Muscle layer of duodenum (tissue), 2 donors: ENCODE results near the gene ENDOV.
"Not testable (repeated sequence)": the region's sequence is repeated elsewhere in the genome, so short reads cannot be mapped to it uniquely, and the experiment has no call there.

Experiments used
- H3K27ac ChIP-seq: one replicate; pipeline ENCODE4 v1.7.0; 2013; ENCODE audit warnings: mild to moderate bottlenecking, low read length
- H3K27me3 ChIP-seq: one replicate; pipeline ENCODE4 v1.7.0; 2013; ENCODE audit warnings: low read depth, mild to moderate bottlenecking, control low read depth, low read length
- H3K36me3 ChIP-seq, 2 donors: one replicate each; pipeline ENCODE4 v1.7.0; 2013; ENCODE audit warnings: low read length in 2 of 2, control low read depth in 1 of 2, mild to moderate bottlenecking in 1 of 2; ENCODE audit not compliant: insufficient read depth in 2 of 2, control insufficient read depth in 1 of 2
- H3K4me1 ChIP-seq, 2 donors: one replicate each; pipeline ENCODE4 v1.7.0; 2013; ENCODE audit warnings: low read length in 2 of 2, mild to moderate bottlenecking in 2 of 2, control low read depth in 1 of 2, moderate library complexity in 1 of 2; ENCODE audit not compliant: insufficient read depth in 2 of 2, control insufficient read depth in 1 of 2
- H3K4me3 ChIP-seq, 2 donors: one replicate each; pipeline ENCODE4 v1.7.0; 2013; ENCODE audit warnings: low read length in 2 of 2, low read depth in 1 of 2, mild to moderate bottlenecking in 1 of 2
- H3K9me3 ChIP-seq, 2 donors: one replicate each; pipeline ENCODE4 v1.7.0; 2013; ENCODE audit warnings: low read length in 2 of 2, control low read depth in 1 of 2, mild to moderate bottlenecking in 1 of 2; ENCODE audit not compliant: control insufficient read depth in 1 of 2
- donor health status: healthy.

The ENDOV gene

DNA sequence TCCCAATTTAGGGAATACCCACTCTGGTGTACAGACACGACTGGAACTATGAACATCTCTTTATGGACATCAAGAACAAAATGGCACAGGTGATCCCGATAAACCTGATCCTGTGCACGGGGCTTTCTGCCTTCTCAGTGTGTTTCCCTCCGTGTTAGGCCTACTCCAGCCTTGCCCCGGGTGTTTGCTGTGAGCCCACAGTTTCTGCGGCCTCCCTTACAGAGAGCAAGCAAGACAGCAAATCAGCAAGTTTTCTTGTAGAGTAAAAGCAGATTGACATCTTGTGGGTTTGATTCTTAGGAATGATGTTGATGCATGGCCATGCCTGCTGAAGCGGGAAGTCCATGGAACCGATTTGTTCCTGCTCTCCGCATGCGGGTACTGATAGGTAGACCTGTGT is 26.4 kb upstream of the ENDOV start:
- Histone ChIP-seq H3K27me3 (no peaks in the 10 kb centered on the region), H3K4me1 (no peaks in the 10 kb centered on the region), H3K27ac (no peak overlapping the region), H3K4me3 (no peak overlapping the region), H3K36me3 (peaks cover 78 to 94% of the 10 kb centered on the region in 2 donors), H3K9me3 (no peaks in the 10 kb centered on the region)

DNA sequence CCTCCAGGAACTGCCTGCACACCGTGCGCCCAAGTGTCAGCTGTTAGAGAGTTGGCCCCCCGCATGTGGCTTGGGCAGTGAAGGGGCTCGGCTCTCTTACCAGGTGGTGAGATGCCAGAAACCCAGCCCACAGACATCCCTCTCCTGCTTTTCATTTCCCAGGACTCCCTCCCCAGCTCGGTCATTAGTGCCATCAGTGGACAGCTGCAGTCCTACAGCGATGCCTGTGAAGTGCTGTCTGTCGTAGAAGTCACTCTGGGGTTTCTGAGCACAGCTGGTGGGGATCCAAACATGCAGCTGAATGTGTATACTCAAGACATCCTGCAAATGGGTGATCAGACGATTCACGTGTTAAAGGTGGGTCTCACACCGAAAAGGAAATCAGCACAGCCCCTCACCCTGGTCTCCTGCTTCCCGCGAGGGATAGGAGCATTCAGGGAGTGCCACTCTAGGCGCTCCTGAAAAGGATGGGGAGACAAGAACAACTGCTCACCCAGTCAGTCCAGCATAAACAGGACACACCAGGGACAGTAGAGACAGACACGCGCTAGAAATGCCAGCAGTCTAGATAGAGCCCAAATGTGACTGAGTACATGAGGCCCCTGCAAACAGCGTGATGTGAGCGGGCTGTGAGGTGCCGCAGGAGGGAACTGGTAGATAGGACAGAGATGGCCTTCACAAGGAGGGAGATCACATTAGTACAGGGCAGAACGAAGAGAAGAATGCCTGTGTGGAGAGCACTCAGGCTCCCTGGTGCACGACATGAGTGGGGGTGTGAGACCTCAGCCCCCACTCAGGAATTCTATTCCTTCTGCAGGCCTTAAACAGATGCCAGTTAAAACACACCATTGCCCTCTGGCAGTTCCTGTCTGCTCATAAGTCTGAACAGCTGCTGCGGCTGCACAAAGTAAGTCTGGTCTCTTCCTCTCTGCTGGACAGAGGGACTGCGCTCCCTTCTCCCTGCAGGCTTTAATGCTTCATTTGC is 25.7 kb upstream of the ENDOV start:
- H3K4me1 ChIP-seq = no peaks in the 10 kb centered on the region
- H3K9me3 ChIP-seq = no peaks in the 10 kb centered on the region
- no peak overlapping the region for H3K27ac ChIP-seq
- no peak overlapping the region for H3K4me3 ChIP-seq
- peaks cover 78 to 94% of the 10 kb centered on the region in 2 donors for H3K36me3 ChIP-seq
- no peaks in the 10 kb centered on the region for H3K27me3 ChIP-seq

DNA sequence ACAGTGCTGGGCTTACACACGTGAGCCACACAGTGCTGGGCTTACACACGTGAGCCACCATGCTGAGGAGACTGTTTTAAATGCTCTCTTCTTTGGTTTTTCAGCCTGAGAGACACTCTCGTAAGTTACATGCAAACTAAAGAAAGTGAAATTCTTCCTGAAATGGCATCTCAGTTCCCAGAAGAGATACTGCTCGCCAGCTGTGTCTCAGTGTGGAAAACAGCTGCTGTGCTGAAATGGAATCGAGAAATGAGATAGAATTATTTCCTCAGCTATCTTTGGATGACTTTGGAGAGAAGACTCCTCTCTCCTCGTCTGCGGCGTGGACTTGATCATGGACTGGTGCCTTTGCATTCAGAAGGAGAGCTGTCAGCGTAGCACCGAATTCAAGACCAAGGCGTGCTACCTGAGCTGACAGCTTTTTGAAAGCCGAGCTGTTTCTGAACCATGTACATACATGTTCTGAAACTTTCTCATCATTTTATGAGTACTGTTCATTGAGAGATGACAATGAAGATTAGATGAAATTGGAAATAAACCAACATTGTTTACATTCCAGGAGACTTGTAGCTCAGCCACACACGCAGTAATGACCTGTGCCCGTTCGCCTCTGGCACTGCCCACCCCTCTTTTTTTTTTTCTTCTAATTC is 21.6 kb upstream of the ENDOV start:
- Histone ChIP-seq H3K4me1 (peaks cover 0 to 11% of the 10 kb centered on the region in 2 donors), H3K27me3 (no peaks in the 10 kb centered on the region), H3K27ac (peak overlapping the region; percentile 23), H3K36me3 (peaks cover 54 to 66% of the 10 kb centered on the region in 2 donors), H3K4me3 (no peak overlapping the region), H3K9me3 (no peaks in the 10 kb centered on the region)

DNA sequence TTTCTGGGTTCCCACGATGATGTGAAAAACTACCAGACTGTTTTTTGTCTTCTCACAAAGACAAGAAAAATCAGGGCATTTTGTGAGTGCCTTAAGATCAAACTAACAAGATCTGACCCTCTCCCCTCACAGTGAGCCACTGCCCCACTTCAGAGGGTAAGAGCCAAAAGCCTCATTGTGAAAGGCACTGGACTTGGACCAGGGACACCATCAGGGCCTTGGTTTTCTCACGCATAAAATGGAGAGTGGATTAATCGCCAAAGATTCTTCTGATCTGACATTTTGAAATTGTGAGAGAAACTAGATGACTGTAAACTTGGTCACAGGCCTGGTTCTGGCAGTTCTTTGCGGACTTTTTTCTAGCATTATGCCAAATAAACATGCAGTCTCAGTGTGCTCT is 21.0 kb upstream of the ENDOV start:
- Histone ChIP-seq H3K9me3 (no peaks in the 10 kb centered on the region), H3K27ac (peak overlapping the region; percentile 23), H3K36me3 (peaks cover 48 to 60% of the 10 kb centered on the region in 2 donors), H3K27me3 (no peaks in the 10 kb centered on the region), H3K4me1 (peaks cover 0 to 11% of the 10 kb centered on the region in 2 donors), H3K4me3 (no peak overlapping the region)

DNA sequence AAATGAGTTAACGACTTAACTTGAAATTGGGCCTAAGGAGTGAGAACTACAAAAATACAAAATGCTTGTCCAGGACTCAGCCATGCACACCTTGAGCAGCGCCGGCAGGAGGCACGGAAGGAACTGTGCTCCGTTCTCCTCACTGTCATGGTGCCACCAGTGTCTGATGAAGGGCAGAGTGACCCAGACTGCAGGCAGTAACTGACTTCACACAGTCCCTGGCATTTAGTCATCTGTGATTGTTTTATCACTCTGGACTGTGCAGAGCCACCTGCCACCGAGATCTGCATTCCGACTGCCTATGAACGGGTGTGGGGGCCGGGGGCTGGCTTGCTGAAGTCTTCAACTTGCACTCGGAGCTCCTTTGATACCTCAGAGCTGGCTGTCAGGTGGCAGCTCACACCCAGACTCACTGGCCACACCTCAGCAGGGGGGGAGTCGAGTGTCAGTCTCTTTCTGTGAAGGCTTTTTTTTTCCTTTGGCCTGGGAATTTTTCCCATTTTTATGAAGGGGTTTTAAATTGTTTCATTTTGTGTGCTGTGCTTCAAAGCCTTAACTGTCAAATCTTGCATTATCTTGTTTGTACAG is 20.2 kb upstream of the ENDOV start:
- no peaks in the 10 kb centered on the region for H3K27me3 ChIP-seq
- no peak overlapping the region for H3K4me3 ChIP-seq
- H3K36me3 ChIP-seq = peaks cover 41 to 53% of the 10 kb centered on the region in 2 donors
- no peaks in the 10 kb centered on the region for H3K9me3 ChIP-seq
- no peak overlapping the region for H3K27ac ChIP-seq
- H3K4me1 ChIP-seq = peaks cover 0 to 11% of the 10 kb centered on the region in 2 donors

DNA sequence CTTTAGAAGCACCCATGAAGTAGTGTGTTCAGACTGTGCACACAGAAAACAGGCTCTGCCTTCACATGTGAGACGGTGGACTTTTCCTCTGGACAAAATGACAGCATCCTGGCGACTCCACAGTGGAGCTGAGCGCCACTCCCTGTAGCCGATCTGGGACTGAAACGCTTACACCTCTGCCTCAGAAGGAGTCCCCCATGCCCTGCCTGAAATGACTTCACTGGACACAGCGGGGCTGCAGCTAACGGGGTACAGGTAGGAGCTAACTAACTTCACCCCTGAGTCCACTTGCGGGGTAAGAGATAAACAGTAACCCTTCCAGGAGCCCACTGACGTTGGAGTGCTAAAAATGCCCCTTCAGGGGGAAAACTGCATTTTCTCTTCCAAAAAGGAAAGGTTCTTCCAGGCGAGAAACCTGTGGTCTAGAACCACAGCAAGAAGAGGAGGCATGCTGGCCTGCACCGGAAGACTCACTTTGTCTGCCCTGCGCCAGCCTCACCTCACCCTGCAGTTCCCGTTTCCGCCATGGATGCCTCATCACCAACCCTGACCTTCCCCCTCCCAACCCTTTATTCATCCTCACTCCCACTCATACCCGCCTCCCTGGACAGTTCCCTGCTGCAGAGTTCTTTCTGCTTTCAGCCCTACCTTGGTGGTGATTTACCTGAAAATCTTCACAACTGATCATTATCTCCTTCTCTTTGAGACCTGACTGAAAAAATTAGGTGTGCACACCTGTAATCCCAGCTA is 19.4 kb upstream of the ENDOV start:
- Histone ChIP-seq H3K4me1 (peaks cover 0 to 11% of the 10 kb centered on the region in 2 donors), H3K27me3 (no peaks in the 10 kb centered on the region), H3K9me3 (no peaks in the 10 kb centered on the region), H3K36me3 (peaks cover 33 to 44% of the 10 kb centered on the region in 2 donors), H3K4me3 (no peak overlapping the region), H3K27ac (no peak overlapping the region)

DNA sequence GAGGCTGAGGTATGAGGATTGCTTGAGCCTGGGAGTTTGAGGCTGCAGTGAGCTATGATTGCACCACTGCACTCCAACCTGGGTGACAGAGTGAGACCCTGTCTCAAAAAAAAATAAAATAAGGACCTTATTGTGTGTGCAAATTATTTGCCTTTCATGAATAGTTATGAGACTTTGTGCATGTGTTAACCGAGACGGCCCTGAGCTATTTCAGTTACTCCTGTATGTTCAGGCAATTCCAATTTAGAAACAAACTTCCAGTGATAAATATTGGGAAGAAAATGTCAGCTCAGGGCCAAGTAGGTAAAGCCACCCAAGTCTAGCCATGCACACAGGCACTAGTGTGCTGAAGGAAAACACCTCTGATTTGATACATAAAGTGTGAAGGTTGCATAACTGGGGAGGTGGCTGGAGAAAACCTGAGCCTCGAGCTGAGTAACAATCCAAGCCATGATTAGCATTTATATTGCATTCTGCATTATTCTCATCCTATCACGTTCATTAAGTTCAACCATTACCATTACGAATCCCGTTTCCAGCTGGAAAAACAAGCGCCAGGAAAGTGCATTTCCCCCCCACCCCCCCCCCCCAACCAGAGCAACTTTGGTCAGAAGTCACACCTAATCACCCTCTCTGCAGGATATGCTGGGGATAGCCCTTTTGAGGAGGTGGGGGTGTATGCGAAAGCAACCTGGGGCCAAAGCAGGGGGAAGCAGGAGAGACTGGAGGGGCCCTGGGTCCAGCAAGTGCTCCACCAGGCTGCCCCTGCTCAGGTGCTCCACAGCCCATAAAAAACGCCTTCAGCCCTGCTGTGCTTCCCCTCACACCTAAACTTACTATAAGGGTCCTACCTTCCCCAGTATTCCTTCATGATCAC is 18.6 kb upstream of the ENDOV start:
- Histone ChIP-seq H3K9me3 (no peaks in the 10 kb centered on the region), H3K27me3 (no peaks in the 10 kb centered on the region), H3K27ac (no peak overlapping the region), H3K4me1 (peaks cover 0 to 11% of the 10 kb centered on the region in 2 donors), H3K4me3 (no peak overlapping the region), H3K36me3 (peaks cover 30 to 36% of the 10 kb centered on the region in 2 donors)

DNA sequence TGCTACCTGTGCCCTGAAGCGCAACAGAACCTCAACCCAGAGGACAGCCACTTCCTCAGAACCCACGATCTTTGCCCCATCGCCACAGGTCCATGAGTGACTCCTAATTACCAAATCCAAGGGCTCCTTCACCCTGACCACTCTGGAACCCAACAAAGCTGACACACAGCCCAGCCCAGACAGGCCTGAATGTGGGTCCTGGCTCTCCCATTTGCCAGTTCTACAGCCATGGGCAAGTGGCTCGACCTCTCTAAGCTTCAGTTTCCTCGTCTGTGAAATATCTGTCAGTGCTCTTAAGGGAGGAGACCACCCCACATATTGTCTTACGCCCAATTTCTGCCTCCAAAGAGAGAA is 18.0 kb upstream of the ENDOV start:
- Histone ChIP-seq H3K4me3 (no peak overlapping the region), H3K36me3 (peaks cover 28 to 32% of the 10 kb centered on the region in 2 donors), H3K27ac (no peak overlapping the region), H3K9me3 (no peaks in the 10 kb centered on the region), H3K27me3 (no peaks in the 10 kb centered on the region), H3K4me1 (peaks cover 0 to 11% of the 10 kb centered on the region in 2 donors)

DNA sequence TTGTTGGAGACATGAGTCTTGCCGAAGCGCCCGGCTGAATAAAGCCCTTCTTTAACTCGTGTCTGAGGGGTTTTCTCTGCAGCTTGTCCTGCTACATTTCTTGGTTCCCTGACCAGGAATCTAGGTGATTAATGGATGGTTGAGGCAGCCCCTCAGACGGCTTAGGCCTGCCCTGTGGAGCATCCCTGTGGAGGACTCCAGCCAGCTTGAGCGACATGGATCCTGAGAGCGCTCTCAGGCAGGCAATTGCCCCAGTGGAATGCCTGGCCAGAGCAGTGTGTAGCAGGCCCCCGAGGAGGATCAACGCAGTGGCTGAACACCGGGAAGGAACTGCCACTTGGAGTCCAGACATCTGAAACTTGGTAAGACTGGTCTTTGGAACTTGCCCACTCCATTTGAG is 17.3 kb upstream of the ENDOV start:
- no peaks in the 10 kb centered on the region for H3K27me3 ChIP-seq
- H3K4me1 ChIP-seq = peaks cover 0 to 11% of the 10 kb centered on the region in 2 donors
- H3K9me3 ChIP-seq = no peaks in the 10 kb centered on the region
- peaks cover 24 to 28% of the 10 kb centered on the region in 2 donors for H3K36me3 ChIP-seq
- no peak overlapping the region for H3K27ac ChIP-seq
- H3K4me3 ChIP-seq = no peak overlapping the region

DNA sequence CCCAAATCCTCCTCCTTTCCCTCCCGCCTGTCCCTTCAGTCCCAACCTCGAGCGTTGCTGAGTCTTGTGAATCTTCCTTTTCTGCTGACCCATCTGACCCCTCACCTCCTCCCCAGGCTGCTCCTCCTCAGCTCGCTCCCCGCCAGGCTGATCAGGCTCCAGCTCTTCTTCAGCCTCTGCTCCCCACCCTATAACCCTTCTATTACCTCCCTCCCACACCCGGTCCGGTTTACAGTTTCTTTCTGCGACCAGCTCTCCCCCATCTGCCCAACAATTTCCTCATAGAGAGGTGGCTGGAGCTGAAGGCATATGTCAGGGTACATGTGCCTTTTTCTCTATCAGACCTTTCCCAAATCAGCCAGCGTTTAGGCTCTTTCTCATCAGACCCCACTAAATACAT is 13.9 kb upstream of the ENDOV start:
- not testable (repeated sequence) for H3K4me1 ChIP-seq, H3K36me3 ChIP-seq, H3K27me3 ChIP-seq, H3K27ac ChIP-seq, H3K9me3 ChIP-seq, H3K4me3 ChIP-seq
